ENCODE data around the gene IL1RAP.

GRCh38 chr3:190577225-190577624, 63.3 kb downstream of the IL1RAP start:
- TF ChIP-seq, protein P1, sequence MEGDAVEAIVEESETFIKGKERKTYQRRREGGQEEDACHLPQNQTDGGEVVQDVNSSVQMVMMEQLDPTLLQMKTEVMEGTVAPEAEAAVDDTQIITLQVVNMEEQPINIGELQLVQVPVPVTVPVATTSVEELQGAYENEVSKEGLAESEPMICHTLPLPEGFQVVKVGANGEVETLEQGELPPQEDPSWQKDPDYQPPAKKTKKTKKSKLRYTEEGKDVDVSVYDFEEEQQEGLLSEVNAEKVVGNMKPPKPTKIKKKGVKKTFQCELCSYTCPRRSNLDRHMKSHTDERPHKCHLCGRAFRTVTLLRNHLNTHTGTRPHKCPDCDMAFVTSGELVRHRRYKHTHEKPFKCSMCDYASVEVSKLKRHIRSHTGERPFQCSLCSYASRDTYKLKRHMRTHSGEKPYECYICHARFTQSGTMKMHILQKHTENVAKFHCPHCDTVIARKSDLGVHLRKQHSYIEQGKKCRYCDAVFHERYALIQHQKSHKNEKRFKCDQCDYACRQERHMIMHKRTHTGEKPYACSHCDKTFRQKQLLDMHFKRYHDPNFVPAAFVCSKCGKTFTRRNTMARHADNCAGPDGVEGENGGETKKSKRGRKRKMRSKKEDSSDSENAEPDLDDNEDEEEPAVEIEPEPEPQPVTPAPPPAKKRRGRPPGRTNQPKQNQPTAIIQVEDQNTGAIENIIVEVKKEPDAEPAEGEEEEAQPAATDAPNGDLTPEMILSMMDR (IDR thresholded peaks at IDR 0.05) = no peak
- TF ChIP-seq POLR2A (IDR thresholded peaks at IDR 0.05) = no peak
